LoVo (cell line): ENCODE results near the gene SFT2D1.

Experiments
- DNase-seq: peaks from one replicate; pipeline ENCODE4 v3.0.0-alpha.2; 2016; ENCODE audit warnings: low spot score

The SFT2D1 gene

DNA sequence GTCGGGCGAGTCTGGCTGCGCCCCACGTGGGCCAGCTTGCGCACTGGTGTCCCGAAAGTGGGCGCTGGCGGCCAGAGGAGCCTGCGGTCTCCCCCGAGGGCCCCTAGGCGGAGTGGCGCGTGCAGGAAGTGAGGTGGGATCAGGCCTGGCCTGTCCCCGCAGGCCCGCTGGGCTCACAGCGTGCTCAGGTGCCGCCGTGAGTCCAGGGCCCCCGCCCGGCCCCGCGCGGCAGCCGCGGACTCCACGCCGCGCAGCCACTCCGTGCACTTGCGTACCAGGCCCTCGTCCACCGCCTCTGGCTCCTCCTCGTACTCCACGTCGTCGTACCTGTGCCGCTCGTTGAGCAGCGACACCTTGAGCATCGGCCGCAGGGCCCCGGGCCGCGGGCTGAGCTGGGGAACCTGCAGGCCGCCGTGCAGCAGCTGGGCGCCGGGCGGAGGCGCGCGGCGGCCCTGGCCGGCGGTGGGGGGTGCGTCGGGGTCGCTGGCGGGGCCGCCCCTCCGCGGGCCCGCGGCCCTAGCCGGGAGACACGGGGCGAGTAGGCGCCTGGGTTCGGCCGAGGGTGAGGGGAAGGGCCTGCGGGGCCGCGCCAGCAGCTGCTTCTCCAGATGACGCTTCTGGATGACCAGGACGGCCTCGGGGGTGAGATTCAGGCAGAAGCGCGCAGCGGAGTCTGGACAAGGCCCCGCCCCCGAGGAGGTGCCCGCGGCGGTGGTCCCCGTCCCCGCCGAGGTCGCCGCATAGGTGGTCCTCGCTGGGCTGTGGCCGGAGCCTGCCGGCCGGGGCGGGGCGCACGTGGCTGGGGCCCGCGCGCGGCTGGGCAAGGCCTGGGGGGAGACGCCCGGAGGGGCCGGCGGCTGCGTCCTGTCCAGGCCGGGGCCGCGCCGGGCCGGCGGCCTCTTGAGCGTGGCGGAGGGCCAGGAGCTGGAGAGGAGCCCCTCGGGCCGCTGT lies 35.0 kb downstream of the SFT2D1 start:
- no peak for DNase-seq

DNA sequence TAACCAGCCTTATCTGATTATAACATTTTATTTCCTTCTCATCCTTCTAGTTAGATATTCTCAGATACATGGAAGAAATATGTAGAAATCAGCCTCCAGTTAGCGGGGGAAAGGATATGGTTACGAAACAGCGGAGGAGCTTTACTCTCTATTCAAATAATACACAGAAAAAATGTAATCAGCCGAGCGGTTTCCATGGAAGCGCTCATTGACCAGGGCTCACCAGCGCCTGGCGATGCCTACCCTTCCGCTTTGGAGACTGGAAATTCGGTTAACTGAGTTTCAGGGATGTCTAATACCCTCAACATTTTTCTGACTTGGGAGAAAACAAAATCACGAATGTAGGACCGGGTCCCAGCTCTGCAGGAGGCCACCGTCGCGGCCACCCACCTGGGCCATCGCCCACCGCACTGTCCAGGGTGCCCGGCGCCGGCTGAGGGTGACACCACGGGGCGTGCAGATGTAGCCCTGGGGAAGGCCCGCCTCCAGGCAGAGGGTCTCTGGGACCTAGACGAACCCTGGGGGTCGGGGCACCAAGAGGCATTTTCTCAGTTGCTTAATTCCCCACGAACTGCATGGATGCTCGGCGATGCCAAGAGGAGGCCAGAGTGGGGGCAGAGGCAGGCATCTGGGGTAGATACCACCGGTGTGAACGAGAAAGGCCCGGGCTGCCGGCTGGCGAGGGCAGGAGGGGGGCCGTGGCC lies 35.8 kb downstream of the SFT2D1 start:
- no peak for DNase-seq

DNA sequence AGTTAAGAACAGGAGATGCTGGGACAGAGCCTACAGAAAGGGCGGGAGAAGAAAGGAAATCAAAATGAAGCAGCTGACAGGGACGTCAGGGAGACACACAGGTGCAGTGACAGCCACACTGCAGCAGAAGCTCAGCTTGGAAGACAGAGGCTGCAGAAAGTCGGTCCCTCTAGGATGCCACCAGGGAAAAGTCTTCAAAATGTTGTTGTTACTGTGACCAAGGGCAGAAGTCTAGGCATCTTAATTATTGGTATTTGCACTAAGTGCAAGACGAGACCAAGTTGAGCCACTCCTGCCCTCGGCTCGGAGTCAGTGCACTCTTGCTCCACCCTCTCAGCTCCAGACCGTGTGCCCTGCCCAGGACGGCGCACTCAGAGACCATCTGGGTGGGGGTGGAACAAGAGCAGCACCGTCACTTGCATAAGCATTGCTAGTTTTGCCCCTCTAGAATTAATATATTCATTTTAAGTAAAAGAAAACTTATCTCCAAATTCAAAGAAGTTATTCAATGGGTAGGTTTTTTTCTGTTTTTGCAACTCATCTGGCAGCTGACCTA lies 36.7 kb downstream of the SFT2D1 start:
- DNase-seq: no peak

DNA sequence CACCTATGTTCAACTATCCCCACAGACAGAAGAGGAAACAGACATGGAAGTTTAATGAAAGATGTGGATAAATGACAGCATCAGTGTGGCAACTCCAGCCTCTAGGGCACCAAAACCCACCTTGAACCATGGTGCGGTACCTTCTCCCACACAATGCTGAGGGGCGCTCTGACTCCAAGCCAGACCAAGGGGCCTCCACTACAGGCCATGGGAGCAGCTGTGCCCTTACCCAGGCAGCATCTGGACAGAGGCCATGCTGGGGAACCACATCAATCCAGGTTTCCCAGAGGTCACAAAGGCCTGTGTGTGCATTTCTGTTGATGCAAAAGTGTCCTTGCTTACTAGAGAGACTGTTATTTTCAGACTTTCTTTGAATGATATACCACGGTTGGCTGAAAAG lies 38.2 kb downstream of the SFT2D1 start:
- no peak for DNase-seq

DNA sequence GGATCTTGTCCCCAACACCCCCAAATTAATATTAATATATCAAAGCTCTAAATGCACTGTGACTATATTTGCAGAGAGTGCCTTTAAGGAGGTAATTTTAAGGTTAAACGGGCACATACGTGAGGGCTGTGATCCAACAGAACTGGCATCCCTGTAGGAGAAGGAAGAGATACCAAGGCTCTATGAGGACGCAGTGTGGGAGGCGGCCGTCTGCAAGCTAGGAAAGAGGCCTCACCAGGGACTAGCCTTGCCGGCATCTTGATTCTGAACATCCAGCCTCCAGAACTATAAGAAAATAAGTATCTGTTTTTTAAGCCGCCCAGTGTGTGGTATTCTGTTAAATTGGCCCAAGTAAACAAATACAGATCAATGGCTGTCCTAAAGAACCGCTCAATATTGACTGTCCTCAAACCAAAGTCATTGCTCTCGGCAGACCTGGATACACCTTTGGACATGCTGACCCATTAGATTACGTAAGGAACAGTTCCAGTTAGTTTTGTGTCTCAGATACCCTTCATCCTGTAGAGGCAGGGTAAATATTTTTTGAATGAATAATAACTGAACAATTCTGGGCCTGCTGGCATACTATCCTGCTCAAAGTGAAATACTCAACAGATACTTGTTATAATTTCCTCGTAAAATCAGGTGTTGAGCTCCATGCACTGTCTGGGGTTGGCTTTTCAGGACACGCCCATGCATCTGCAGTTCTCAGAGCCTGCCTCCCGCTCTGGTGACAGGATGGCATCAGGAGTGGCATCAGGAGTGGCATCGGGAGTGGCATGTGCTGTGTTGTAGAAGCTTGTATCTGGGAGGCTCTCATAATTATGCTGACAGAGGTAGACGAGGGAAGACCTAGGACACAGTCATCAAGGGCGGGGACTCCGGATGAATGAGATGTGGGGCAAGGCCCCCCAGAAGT lies 40.5 kb downstream of the SFT2D1 start:
- no peak for DNase-seq

DNA sequence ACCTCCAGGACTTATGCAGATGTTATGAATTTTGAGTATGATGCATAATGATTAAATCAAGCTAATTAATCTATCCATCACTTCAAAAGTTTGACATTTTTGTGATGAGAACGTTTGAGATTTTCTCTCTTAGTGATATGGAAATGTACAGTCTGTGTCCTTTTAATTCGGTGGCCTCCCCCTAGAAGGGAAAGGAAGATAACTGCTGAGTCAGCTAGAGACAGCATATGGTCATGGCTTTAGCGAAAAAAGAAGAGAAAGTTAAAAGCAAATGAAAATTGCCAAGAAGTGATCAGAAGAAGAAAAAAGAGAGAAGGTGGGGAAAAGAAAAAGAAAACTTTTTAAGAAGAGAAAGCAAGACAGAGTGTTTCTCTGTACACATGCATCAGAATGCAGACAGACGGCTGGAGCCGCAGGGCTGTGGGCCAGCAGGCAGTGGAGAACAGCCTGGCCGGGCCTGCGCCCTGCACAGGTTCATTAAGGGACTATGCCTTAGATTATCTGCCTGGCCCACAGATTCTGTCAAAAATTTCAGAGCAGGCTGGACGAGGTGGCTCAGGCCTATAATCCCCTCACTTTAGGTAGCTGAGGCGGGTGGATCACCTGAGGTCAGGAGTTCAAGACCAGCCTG lies 41.9 kb downstream of the SFT2D1 start:
- DNase-seq: no peak

DNA sequence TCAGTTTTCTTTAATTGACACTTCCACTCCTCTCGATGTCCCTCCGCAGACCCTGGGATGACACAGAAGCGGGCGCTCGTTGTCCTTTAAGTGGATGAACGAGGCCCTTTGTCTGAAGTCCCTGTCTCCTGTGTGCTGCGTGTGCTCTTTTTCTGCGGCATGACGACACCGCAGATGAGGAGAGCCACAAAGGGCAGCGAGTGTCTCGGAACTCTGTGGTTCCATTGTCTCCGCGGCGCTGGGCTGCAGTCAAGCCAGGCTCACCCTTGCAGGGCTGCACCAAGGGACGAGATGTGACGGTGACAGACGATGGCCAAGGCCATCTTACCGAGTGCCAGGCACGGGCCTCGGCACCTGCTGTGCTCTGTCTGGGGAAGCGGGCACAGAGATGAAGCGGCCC lies 44.7 kb downstream of the SFT2D1 start:
- DNase-seq: no peak

DNA sequence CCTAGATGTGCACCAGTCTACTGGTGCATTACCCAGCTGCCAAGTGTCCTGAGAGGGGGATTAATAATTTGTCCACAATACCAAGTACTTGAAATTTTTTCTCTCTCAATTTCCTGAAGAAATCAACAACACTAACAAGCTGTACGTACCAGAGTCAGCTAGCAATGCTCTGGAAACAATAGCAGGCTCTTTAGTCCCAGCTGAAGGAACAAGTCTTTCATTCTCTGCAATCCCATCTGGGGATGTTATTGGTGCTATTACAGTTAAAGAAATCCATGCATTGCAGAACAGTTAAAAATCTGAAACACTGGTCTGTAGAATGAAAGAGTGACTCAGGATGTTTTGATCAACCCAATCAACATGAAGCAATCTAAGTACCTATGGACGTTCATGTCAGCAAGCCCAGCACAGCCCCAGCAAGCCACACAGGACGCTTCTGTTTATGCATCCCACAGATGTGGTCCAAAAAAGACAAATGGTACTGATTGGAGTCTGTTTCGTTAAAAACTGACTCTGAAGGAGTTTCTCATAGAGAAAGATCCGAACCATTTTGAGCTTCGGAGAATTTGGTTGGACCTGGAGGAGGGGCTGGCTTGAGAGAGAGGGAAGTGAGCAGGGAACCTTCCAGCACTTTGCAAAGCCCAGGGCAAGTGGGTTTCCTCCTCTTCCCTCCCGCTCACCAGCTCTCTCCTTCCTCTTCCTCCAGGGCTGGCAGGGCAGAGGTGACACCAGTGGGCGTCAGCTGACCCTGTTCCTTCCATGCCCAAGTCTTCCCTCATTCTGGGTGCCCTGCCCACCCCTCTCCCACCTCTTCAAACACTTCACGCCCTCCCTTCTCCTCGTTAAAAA lies 46.1 kb downstream of the SFT2D1 start:
- no peak for DNase-seq

DNA sequence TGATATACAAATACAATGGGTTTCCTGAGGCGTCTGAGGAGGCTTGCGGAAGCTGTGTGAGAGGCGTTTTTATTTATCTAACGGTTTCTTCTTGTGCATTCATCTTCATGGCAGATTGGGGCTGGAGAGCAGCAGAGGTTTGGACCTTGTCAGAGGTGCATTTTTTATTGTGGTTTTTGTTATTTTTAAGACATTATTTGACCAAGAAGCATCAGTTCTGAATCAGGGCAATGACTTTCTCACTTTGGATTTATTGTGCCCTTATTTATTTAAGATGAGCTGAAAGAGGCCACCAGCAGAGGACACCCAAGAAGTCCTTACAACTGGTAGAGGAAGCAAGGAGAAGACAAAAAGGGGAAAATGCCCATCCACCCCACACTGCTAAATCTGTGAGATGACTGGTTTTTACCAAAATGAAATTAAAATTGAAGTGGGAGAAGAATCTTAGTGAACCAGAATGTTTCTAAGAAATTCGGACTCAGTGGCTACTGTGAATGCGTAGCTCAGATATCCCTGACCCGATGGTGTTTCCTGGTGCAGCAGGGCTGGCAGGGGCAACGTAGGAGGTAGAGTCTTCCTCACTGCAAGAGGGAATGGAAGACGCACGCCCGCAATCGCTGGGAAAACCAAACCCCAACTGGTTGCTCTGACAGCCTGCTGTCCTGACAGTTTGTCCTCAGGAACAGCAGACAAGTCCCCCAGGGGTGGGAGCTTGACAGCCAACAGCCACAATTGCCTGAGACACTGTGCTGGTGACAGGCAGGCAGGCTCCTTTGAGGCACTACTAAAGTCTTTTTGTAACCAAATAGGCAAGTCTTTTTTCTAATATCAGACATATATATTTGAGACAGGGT lies 48.4 kb downstream of the SFT2D1 start:
- DNase-seq: no peak

DNA sequence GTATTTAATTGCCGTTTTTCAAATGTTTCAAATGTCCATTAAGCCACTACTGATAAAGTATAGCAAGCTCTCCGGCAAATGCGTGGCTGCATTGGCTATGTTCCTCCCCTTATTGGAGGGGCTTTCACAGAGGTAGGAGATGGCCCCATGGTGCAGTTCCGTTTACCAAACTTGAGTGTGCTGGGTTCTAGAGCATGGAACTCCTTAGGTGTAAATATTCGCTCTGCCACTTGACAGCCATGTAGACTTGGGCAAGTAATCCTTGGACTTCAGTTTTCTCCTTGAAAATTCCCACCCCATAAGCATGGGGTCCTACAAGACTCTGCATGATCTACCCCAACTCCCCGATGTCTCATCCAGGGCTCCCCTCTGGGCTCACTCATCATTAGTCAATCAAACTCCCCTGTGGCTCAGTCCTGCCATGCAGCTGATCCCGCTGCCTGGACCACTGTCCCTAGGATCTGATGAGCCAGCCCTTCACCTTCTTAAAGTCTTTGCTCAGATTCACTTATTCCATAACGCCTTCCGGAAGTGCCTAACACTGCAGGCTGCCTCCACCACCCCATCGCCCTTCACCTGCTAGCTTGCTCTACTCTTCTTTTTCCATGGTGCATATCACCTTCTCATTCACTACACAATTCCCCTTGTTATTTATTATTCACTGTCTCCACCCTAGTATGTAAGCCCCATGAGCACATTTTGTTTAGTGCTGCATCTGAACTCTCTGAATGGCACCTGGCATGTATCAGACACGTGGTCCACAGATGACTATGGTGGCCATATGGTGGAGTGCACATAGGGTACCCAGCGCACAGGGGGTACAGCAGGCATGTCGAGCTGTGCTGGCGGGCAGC lies 52.9 kb downstream of the SFT2D1 start:
- no peak for DNase-seq

DNA sequence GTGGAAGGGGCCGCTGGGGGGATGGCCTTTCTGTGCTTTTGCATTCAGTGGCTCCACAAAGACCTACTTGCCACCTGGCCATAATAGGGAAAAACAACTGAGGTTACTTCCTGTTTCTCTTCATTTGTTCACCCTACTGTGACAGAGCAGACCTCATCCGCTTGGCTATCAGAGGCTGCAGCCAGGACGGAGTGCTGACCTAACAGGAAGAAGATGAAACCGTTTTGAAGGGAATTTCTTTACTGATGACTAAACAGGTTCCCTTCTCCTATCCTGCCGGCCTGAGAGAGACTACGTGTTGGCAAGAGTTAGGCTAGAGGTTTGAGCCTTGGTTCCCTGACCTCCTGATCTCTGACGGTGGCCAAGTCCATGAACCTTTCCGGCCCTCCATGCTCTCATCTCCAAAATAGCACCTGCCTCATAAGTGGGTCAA lies 55.5 kb downstream of the SFT2D1 start:
- no peak for DNase-seq

DNA sequence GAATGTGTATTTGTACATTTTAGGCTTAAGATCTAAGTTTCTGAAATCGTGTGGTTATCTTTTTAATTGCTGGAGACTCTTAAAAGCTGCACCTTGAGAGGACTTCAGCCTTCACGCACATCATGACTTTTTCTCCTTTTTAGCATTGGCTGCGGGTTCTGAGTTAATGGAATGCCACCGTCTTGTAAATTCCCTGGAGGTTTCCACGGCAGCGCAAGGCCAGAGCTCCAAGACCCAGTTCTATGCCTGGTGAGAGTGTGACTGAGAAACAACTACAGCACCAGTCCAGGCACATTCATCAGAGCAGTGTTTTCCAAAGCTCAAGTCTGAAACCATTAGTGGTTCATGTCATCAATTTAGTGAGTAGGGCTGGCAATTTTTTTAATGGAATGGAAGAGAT lies 57.1 kb downstream of the SFT2D1 start:
- no peak for DNase-seq

DNA sequence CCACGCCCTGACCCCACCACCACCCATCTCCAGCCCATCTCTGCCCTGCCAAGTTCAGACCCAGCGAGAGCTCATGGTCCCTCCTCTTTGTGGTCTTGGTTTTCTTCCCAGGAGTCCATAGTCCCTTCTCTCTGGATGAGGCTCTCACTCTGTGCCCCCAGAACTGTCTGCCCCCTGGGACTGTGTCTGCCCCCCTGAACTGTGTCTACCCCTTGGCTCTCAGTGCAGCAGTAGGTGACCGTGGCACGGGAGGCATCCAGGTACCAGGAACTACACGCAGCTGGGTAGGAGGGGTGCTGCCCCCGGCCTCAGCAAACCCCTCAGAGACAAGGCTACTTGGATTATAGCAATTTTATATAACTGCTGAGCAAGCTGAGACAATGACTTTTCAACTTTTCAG lies 57.7 kb downstream of the SFT2D1 start:
- DNase-seq: no peak

DNA sequence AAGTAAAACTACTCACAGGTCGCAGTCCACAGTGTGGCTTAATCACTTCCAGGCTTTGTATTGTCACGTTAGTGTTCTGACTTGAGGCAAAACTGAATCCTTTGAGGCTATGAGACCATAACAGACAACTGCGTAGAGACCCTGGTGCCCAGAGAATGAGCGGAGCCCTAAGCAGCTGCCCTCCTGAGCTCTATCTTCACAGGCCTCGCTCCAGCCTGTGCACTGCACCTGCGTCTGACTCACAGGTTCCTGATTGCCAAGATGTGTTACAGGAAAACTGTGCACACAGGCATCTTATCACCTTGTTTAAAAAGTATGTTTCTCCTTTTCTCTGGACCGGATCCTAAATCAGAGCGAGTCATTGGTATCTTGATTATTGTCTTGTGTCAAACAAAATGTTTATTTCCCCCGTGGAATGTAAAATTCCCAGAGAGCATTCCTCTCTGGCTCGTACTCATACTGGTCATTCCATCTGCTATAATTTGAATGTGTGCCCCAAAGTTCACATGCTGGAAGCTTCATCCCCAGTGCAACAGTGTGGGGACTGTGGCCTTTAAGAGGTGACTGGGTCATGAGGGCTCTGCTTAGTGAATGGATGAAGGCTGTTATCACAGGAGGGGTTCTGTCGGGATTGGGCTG lies 59.8 kb downstream of the SFT2D1 start:
- DNase-seq: no peak

DNA sequence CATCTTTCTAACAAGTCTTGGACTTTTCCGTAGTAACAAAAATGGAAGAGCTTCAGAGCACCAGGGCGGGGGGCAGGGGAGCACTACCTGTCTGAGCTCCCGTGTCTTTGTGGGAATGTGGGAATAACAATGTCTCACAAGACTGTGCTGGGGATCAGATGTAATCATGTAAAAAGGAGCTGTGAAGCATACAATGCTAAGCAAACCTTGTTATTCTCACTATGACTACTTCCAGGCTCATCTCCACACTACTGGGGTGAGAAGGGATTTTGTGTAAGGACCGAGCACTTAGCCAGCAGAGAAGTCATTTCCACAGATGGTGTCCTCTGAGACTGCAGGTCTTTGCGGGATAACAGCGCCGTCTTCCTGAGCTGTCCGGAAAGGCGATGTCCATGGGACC lies 61.2 kb downstream of the SFT2D1 start:
- DNase-seq: no peak

DNA sequence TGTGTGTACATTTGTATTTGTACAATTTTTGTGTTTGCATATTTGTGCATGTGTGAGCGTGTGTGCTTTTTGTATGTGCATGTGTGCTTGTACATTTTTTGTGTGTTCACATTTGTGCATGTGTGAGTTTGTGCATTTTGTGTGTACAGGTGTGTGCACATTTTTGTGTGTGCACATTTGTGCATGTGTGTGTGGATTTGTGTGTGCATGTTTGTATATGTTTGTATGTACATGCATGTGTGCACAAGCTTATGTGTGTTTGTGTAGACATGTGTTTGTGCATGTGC lies 63.0 kb downstream of the SFT2D1 start:
- no peak for DNase-seq

DNA sequence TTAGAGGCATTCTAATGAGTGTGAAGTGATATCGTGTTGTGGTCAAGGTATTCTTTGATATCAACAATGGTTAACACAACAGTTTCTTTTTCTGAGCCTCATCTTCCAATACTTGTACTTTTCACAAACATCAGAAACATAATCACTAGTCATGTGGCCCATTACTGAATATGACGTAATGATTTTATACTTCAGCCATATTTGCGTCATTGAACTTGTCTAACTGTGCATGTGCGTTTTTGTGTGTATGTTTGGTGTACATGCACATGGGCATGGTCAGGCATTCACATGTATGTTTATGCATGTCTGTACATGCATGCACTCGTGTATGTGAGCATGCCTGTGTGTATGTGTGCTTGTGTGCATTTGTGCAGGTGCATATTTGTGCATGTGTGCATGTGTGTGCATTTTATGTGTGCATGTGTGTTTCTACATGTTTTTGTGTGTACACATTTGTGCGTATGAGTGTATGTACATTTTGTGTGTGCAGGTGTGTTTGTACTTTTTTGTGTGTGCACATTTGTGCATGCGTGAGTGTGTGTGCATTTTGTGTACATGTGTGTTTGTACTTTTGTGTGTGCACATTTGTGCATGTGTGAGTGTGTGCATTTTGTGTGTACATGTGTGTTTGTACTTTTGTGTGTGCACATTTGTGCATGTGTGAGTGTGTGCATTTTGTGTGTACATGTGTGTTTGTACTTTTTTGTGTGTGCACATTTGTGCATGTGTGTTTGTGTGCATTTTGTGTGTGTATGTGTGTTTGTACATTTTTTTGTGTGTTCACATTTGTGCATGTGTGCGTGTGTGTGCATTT lies 63.6 kb downstream of the SFT2D1 start:
- DNase-seq: no peak
